GM12891 (cell line): Measurements from ENCODE around the gene CELA2B.

ENCODE experiments used
- PAX5 ChIP-seq: IDR thresholded peaks from 2 replicates; pipeline ENCODE4 v1.6.1; 2011; ENCODE audit warnings: low read length, moderate library complexity, mild to moderate bottlenecking; ENCODE audit not compliant: insufficient read depth, severe bottlenecking
- POLR2A ChIP-seq: IDR thresholded peaks from 2 replicates; pipeline ENCODE4 v1.6.1; 2011; ENCODE audit warnings: low read depth, low read length, control low read depth
- POLR2AphosphoS5 ChIP-seq: IDR thresholded peaks from 2 replicates; pipeline ENCODE4 v1.6.1; 2011; ENCODE audit warnings: low read depth, low read length, control low read depth
- SPI1 ChIP-seq: IDR thresholded peaks from 2 replicates; pipeline ENCODE4 v1.6.1; 2011; ENCODE audit warnings: low read depth, low read length, control low read depth

DNA sequence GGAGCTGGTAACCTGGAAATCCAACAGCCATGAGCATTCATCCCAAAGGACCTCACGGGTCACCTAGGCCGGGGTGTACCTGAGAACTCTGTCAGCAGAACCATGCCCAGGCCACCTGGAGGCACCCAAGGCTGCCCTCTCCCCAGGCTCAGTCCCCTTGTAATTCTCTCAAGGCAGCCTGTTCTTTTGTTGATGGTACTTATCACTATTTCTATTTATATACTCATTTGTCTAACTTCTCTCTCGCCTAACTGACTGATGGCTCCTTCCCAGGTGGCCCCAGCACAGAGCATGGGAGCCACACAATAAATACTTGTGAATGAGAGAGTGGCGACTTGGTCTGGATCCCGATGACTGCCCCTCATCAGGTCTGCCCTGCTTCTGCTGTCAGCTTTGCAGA is 31.4 kb downstream of the CELA2B start:
- TF ChIP-seq POLR2A (no peak), SPI1 (no peak), POLR2AphosphoS5 (no peak), PAX5 (no peak)
